GM19463 (cell line): ENCODE results near the gene BMP8B.

Experiments
- ATAC-seq: cut with Tn5 transposase; IDR thresholded peaks from one replicate; pipeline ENCODE4 v1.9.1; 2021; ENCODE audit warnings: mild to moderate bottlenecking, moderate library complexity; ENCODE audit not compliant: unreplicated experiment

Gene BMP8B

GRCh38 chr1:39760074-39761008, 28.3 kb downstream of the BMP8B start:
- ATAC-seq = no peak

DNA sequence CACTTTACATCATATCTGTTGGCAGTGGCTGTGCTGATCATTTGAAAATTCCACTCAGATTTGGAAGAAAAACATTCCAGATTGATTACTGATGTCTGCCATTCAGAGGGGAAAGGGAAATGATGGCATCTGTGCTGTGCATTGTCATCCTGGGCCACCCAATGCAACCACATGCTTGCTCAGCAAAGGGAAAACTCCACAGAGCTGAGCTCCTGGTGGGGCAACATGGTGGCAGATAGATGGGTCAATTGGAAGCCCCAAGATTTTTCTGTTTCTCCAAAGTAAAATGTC, 29.3 kb downstream of the BMP8B start:
- ATAC-seq = no peak

- no peak for ATAC-seq
Measured at GRCh38 chr1:39758556-39759435, 29.9 kb downstream of the BMP8B start.

- no peak for ATAC-seq
Measured at GRCh38 chr1:39757501-39757900, 31.2 kb downstream of the BMP8B start.

GRCh38 chr1:39755965-39756659, 32.6 kb downstream of the BMP8B start:
- ATAC-seq = no peak

- ATAC-seq = no peak
Measured at GRCh38 chr1:39754906-39755504, 33.7 kb downstream of the BMP8B start.

DNA sequence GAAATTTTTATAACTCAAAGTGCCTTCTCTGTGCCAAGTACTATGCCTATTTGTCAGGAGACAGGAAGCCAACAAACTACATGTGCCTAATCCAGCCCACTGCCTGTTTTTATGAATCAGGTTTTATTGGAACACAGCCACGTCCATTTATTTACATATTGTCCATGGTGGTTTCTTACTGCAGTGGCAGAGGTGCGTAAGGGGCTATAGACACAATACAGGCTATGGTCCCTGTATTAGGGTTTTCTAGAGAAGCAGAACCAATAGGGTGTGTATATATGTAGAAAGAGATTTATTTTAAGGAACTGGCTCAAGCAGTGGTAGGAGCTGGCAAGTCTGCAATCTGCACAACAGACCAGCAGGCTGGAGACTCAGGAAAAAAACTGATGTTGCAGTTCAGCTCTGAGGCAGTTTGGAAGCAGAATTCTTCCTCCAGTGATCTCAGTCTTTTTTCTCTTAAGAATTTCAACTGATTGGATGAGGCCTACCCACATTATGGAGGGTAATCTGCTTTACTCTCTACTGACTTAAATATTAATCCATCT, 34.6 kb downstream of the BMP8B start:
- no peak for ATAC-seq

DNA sequence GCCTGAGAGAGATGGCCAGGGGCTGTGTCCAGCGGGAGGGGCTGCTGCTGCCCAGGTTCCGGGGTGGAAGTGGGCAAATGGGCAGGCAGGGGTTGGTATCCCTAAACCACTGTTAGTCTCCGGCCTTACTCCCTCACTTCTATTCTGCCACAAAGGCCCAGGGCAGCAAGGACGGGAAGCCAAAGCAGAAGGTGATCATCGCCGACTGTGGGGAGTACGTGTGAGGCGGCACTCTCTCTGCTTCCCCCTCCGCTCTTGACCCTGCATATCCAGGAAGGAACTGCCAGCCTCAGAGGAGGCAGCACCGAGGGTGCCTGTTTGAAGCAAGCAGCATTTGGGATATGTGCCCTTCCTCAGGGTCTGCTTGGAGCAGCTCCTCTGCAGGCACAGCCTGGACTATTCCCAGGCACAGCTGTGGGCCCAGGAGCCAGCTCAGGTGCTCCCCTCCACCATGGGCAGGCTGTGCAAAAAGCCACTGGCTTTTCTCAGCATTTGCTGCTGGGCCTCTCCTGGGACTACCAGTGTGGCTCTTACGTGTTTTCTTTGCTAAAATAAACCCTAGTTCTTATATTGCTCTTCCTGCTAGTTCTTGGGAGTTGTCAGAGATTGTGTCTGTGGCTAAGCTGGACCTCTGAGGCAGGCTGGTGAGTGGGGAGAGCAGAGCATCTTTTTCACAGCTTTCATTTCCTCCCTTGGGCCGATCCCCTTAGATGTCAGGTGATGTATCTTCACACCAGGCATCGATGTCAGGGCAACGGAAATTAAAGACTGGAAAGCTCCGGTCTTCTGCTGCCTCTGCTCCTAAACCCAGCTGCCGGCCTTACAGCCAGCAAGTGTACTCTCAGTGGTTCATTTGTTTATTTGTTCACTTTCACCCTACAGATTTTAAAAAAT, 35.3 kb downstream of the BMP8B start:
- no peak for ATAC-seq

DNA sequence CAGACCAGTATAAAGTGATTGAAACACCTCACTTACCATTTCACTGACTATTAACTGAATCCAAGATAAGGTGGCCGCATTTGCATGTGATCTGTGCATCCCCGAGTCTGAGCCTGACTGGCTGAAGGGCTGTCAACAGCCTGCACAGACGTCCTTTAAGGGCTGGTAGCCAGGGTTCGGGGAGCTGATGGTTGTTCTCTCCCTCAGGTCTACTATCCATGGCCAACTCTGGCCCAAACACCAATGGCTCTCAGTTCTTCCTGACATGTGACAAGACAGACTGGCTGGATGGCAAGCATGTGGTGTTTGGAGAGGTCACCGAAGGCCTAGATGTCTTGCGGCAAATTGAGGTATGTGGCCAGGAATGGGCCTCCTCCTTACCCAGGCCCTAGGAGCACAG, 36.0 kb downstream of the BMP8B start:
- no peak for ATAC-seq

DNA sequence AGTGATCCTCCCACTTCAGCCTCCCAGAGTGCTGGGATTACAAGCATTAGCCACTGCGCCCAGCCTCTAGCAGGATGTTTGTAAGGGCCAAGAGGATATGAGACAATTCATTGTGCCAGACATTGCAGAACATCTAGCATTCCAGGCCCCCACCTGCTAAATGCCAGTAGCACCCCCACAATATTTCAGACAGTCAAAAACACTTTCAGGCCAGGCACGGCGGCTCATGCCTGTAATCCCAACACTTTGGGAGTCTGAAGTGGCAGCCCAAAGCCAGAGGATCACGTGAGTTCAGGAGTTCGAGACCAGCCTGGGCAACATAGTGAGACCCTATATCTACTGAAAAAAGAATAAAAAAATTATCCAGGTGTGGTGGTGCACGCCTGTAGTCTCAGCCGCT, 37.1 kb downstream of the BMP8B start:
- no peak for ATAC-seq

GRCh38 chr1:39745016-39745670, 43.5 kb downstream of the BMP8B start:
- ATAC-seq = no peak

- peak; percentile 87 for ATAC-seq
Measured at GRCh38 chr1:39738622-39739366, 49.9 kb downstream of the BMP8B start, which contains the start of gene PPIE. Gene PPIE, plus strand, starts transcription at chr1:39738882. Its CDS starts 19 bp downstream, at chr1:39738901.

- ATAC-seq = no peak
Measured at GRCh38 chr1:39737546-39738169, 51.0 kb downstream of the BMP8B start.

DNA sequence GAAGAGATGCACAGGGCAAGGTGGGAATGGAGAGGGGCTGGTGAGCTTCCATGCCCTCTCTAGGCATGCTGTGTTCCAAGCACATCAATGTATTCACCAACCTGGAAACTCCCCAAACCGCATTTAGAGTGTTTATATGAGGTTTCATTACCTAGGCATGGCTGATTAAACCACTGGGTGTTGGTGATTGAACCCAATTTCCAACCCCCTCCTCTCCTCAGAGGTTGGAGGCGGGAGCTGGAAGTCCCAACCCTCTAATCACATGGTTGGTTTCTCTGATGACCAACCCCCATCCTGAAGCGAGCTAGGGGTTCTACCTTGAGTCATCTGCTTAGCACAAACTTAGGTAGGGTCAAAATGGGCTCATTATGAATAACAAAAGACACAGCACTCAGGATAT, 52.9 kb downstream of the BMP8B start:
- no peak for ATAC-seq

GRCh38 chr1:39733161-39733560, 55.5 kb downstream of the BMP8B start:
- no peak for ATAC-seq

DNA sequence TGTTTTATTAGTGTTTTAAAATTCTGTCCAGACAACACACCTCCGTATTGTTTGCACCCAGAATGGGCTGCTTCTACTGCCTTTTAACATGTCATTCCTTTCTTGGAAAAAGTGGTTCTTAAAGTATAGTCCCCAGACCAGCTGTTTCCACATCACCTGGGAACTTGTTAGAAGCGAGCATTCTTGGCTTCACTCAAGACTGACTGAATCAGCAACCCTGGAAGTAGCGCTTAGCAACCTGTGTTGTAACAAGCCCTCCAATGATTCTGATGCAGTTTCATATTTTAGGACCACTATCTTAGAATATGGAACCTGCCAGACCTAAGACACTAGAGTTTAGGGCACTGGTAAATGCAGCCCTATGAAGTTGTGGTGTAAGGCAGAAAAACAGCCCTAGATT, 55.9 kb downstream of the BMP8B start:
- no peak for ATAC-seq

DNA sequence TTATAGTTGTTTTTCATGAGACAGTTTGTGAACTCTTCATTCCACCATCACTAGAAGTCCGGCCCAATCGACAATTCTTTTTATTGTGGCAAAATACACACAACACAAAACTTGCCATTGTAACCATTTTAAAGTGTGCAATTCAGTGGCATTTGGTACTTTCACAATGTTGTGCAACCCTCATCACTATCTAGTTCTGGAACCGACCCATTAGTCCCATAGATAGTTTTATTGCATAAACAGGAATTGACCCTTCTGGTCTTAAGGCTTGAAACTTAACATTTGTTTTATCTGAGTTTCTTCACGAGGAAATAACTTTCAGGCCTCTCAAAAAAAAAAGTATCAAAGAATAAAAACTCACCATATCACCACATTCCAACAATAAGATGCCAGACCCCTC, 58.8 kb downstream of the BMP8B start:
- no peak for ATAC-seq

DNA sequence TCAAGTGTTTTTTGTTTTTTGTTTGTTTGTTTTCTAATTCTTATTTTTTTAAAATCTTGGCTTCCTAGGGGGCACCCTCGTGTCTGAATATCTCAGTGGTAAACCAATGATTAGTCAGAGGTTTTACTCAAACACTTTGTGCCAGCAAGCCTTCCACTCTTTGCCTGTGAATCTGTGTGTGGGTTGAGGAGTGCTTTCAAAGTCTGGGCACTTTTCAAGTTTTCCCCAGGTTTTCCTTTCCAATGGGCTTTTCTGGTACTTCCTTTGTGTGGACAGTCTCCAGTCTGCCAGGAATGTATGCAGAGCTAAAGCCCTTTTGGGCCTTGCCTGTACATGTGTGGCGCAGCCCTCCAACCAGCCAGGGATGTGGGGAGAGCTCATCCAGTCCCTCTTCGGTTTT, 59.6 kb downstream of the BMP8B start:
- no peak for ATAC-seq
